ENCODE results near the gene PTGES2. TPM values are rescaled to one million over a fixed set of nuclear protein-coding genes. Genes with fewer than 3 reads are reported as not detected.
A peak's percentile ranks its signal among the peaks of the same experiment; 100 is the strongest.

The PTGES2 gene
- total and polyA plus RNA-seq, 2 of the 13 experiments (the other 11 are each of a cell fraction or from before 2014, with no cell fraction given), result 63.7 to 79.8 TPM

DNA sequence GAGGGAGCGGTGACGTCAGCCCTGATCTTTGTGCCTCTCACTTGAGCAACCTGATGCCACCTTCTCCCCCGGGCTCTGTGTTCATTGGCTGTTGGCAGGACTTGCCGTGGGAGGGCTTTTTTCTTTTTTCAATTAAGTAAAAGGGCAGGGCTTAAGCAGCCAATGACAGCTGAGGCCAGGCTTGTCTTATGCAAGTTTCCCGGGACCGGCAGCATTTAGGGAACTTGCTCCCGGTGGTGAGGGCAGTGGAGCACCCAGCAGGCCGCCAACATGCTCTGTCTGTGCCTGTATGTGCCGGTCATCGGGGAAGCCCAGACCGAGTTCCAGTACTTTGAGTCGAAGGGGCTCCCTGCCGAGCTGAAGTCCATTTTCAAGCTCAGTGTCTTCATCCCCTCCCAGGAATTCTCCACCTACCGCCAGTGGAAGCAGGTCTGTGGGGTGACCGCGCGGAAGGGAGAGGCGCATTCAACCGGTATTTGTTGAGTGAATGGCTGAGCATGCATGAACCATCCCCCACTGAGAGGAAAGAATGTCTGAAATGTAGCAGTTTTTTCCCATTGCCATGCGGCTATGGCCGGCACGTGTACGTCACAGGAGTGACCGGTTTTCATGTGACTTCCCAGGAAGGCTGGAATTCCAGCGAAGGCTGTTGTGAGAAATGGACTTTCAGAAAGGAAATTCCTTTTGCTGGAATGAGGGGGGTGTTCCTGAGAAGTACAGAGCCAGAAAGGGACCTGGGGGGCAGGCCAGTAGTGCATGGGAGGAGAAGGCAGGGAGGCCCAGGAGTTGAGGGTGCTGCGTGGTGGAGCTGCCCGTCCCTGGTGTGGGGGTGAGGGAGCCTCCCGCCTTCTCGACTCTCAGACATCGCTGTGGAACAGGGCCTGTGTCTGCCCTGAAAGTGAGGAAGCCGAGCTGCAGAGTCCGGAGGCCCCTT is 29.0 kb downstream of the PTGES2 start (continued):
- TF ChIP-seq, protein P1, sequence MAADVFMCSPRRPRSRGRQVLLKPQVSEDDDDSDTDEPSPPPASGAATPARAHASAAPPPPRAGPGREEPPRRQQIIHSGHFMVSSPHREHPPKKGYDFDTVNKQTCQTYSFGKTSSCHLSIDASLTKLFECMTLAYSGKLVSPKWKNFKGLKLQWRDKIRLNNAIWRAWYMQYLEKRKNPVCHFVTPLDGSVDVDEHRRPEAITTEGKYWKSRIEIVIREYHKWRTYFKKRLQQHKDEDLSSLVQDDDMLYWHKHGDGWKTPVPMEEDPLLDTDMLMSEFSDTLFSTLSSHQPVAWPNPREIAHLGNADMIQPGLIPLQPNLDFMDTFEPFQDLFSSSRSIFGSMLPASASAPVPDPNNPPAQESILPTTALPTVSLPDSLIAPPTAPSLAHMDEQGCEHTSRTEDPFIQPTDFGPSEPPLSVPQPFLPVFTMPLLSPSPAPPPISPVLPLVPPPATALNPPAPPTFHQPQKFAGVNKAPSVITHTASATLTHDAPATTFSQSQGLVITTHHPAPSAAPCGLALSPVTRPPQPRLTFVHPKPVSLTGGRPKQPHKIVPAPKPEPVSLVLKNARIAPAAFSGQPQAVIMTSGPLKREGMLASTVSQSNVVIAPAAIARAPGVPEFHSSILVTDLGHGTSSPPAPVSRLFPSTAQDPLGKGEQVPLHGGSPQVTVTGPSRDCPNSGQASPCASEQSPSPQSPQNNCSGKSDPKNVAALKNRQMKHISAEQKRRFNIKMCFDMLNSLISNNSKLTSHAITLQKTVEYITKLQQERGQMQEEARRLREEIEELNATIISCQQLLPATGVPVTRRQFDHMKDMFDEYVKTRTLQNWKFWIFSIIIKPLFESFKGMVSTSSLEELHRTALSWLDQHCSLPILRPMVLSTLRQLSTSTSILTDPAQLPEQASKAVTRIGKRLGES (CRISPR knock-in tag; IDR thresholded peaks at IDR 0.05; ENCODE audit: borderline replicate concordance), result no peak
- TF ChIP-seq KAT2B (IDR thresholded peaks at IDR 0.05; ENCODE audit: borderline replicate concordance, low read depth, low read length), result no peak
- TF ChIP-seq ZNF136 (CRISPR knock-in tag; IDR thresholded peaks at IDR 0.05; ENCODE audit: low read depth), result no peak
- no peak for TF ChIP-seq JUNB (CRISPR knock-in tag; IDR thresholded peaks at IDR 0.05; ENCODE audit: borderline replicate concordance)
- no peak for TF ChIP-seq ISX (CRISPR knock-in tag; conservative IDR thresholded peaks at IDR 0.05)
- TF ChIP-seq KDM5B (CRISPR knock-in tag; IDR thresholded peaks at IDR 0.05; ENCODE audit: borderline replicate concordance), result peak; percentile 1; the same call in 1 of the 2 replicates
- peak; percentile 69; the same call in 1 of the 2 replicates for TF ChIP-seq FOXM1 (CRISPR knock-in tag; IDR thresholded peaks at IDR 0.05)
- TF ChIP-seq EED (CRISPR knock-in tag; IDR thresholded peaks at IDR 0.05), result peak; percentile 72; the same call in 1 of the 2 replicates
- TF ChIP-seq ZNF430 (CRISPR knock-in tag; IDR thresholded peaks at IDR 0.05), result peak; percentile 69
- 0 out of 2 replicates have a peak, but pooled peaks have one; percentile 32 for TF ChIP-seq ELF4 (CRISPR knock-in tag; IDR thresholded peaks at IDR 0.05; ENCODE audit: borderline replicate concordance)
- TF ChIP-seq, protein P2, sequence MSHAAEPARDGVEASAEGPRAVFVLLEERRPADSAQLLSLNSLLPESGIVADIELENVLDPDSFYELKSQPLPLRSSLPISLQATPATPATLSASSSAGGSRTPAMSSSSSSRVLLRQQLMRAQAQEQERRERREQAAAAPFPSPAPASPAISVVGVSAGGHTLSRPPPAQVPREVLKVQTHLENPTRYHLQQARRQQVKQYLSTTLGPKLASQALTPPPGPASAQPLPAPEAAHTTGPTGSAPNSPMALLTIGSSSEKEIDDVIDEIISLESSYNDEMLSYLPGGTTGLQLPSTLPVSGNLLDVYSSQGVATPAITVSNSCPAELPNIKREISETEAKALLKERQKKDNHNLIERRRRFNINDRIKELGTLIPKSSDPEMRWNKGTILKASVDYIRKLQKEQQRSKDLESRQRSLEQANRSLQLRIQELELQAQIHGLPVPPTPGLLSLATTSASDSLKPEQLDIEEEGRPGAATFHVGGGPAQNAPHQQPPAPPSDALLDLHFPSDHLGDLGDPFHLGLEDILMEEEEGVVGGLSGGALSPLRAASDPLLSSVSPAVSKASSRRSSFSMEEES (CRISPR knock-in tag; IDR thresholded peaks at IDR 0.05), result peak; percentile 56
- TF ChIP-seq, protein P3, sequence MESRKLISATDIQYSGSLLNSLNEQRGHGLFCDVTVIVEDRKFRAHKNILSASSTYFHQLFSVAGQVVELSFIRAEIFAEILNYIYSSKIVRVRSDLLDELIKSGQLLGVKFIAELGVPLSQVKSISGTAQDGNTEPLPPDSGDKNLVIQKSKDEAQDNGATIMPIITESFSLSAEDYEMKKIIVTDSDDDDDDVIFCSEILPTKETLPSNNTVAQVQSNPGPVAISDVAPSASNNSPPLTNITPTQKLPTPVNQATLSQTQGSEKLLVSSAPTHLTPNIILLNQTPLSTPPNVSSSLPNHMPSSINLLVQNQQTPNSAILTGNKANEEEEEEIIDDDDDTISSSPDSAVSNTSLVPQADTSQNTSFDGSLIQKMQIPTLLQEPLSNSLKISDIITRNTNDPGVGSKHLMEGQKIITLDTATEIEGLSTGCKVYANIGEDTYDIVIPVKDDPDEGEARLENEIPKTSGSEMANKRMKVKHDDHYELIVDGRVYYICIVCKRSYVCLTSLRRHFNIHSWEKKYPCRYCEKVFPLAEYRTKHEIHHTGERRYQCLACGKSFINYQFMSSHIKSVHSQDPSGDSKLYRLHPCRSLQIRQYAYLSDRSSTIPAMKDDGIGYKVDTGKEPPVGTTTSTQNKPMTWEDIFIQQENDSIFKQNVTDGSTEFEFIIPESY (CRISPR knock-in tag; IDR thresholded peaks at IDR 0.05), result no peak
- TF ChIP-seq PCBP1 (IDR thresholded peaks at IDR 0.05; ENCODE audit: borderline replicate concordance, low read depth, low read length), result no peak
- peak; percentile 78 for TF ChIP-seq ASH2L (IDR thresholded peaks at IDR 0.05; ENCODE audit: insufficient read length, low read depth, low read length)
- no peak for TF ChIP-seq ZNF33B (CRISPR knock-in tag; IDR thresholded peaks at IDR 0.05)
- TF ChIP-seq REL (CRISPR knock-in tag; conservative IDR thresholded peaks at IDR 0.05), result no peak
- TF ChIP-seq MATR3 (CRISPR knock-in tag; IDR thresholded peaks at IDR 0.05), result no peak
- TF ChIP-seq CBX2 (IDR thresholded peaks at IDR 0.05; ENCODE audit: low read depth, low read length), result no peak
- no peak for TF ChIP-seq CBX2 (CRISPR knock-in tag; IDR thresholded peaks at IDR 0.05; ENCODE audit: low read depth)
- TF ChIP-seq, protein P4, sequence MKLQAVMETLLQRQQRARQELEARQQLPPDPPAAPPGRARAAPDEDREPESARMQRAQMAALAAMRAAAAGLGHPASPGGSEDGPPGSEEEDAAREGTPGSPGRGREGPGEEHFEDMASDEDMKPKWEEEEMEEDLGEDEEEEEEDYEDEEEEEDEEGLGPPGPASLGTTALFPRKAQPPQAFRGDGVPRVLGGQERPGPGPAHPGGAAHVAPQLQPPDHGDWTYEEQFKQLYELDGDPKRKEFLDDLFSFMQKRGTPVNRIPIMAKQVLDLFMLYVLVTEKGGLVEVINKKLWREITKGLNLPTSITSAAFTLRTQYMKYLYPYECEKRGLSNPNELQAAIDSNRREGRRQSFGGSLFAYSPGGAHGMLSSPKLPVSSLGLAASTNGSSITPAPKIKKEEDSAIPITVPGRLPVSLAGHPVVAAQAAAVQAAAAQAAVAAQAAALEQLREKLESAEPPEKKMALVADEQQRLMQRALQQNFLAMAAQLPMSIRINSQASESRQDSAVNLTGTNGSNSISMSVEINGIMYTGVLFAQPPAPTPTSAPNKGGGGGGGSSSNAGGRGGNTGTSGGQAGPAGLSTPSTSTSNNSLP (IDR thresholded peaks at IDR 0.05; ENCODE audit: low read depth, low read length), result peak; percentile 20; the same call in 1 of the 2 replicates
- no peak; the same call in 1 of the 2 replicates for TF ChIP-seq ZC3H13 (CRISPR knock-in tag; IDR thresholded peaks at IDR 0.05)
